Keratinocyte (primary cell): Measurements from ENCODE around the gene RFC1.

Experiments used
- EZH2 ChIP-seq: IDR thresholded peaks from one replicate; pipeline ENCODE4 v1.6.1; 2012; ENCODE audit warnings: inconsistent platforms, mild to moderate bottlenecking, low read length, moderate library complexity
- TF ChIP-seq, protein P1 (sequence below), 3 experiments: IDR thresholded peaks in 1 of 3; conservative IDR thresholded peaks in 1 of 3; optimal IDR thresholded peaks in 1 of 3; 2 replicates in 2 of 3; 3 replicates in 1 of 3; pipeline versions ENCODE3 to v1.5.1; 2011; ENCODE audit warnings: low read length in 3 of 3, mild to moderate bottlenecking in 3 of 3, moderate library complexity in 2 of 3, control low read depth in 1 of 3, inconsistent platforms in 1 of 3; ENCODE audit not compliant: insufficient read depth in 2 of 3; ENCODE audit errors: extremely low read depth in 1 of 3

DNA sequence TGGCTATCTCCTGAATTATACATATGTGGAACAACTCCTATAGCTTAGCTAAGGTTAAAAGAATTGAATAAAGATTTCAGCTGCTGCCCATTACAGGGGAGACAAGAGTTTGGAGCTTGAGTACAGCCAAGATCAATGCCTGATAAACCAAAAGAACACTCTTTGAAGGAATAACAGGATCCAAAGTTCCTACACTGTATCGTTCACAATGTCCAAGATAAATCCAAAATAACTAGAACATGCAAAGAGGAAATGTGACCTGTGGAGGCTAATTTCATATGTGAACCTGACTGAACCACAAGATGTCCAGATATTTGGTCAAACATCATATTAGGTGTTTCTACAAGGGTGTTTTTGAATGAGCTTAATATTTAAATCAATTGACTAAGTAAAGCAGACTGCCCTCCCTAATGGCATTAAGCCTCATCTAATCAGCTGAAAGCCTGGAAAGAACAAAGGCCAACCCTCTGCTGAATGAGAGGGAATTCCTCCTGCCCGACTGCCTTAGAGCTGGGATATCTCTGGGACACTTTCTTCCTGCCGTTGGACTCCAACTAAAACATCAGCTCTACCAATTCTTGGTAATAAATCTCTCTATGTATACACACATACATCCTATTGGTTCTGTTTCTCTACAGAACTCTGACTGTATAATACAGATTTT, 19.2 kb downstream of the RFC1 start:
- TF ChIP-seq, protein P1, sequence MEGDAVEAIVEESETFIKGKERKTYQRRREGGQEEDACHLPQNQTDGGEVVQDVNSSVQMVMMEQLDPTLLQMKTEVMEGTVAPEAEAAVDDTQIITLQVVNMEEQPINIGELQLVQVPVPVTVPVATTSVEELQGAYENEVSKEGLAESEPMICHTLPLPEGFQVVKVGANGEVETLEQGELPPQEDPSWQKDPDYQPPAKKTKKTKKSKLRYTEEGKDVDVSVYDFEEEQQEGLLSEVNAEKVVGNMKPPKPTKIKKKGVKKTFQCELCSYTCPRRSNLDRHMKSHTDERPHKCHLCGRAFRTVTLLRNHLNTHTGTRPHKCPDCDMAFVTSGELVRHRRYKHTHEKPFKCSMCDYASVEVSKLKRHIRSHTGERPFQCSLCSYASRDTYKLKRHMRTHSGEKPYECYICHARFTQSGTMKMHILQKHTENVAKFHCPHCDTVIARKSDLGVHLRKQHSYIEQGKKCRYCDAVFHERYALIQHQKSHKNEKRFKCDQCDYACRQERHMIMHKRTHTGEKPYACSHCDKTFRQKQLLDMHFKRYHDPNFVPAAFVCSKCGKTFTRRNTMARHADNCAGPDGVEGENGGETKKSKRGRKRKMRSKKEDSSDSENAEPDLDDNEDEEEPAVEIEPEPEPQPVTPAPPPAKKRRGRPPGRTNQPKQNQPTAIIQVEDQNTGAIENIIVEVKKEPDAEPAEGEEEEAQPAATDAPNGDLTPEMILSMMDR (optimal IDR thresholded peaks at IDR 0.05 in 1 of 3, IDR thresholded peaks at IDR 0.05 in 1 of 3, conservative IDR thresholded peaks at IDR 0.05 in 1 of 3; ENCODE audit: extremely low read depth in 1 of 3, insufficient read depth in 2 of 3, low read length in 3 of 3), result no peak
- no peak for TF ChIP-seq EZH2
